CD4-positive, alpha-beta T cell (primary cell): ENCODE measurements around the gene FAM120B. TPM values are rescaled to one million over a fixed set of nuclear protein-coding genes. Genes with fewer than 3 reads are reported as not detected.

Source experiments
- ATAC-seq: fragments of 200-7000 bp; cut with Tn5 transposase; one replicate; pipeline ENCODE4 v1.10.0; 2022; ENCODE audit warnings: mild to moderate bottlenecking; ENCODE audit not compliant: poor library complexity
- CTCF ChIA-PET: fragments of 350-600 bp; sonication (Branson Sonifier 250); formaldehyde crosslinking; loops from one replicate; lab custom pipeline; 2021; ENCODE audit warnings: antibody characterized with exemption, inconsistent platforms; lab: Charles Lee
- POLR2A ChIA-PET: fragments of 350-600 bp; sonication (Branson Sonifier 250); formaldehyde crosslinking; loops from one replicate; lab custom pipeline; 2021; ENCODE audit warnings: antibody characterized with exemption, inconsistent platforms; lab: Charles Lee
- DNase-seq, 14 experiments: peaks; one replicate each; pipeline ENCODE4 v3.0.0-alpha.2; 2013 to 2020; ENCODE audit warnings: mixed read lengths in 2 of 14
- H3K27ac ChIP-seq, 2 donors: one replicate each; pipeline versions ENCODE4 v1.5.1 to v1.7.0; 2013; ENCODE audit warnings: low read length in 2 of 2, low read depth in 1 of 2, mild to moderate bottlenecking in 1 of 2
- H3K27me3 ChIP-seq, 2 experiments: 1 replicate in 1 of 2; 2 replicates in 1 of 2; pipeline versions ENCODE4 v1.6.1 to v1.7.0; 2013; ENCODE audit warnings: low read length in 2 of 2, control low read depth in 1 of 2, mild to moderate bottlenecking in 1 of 2, moderate library complexity in 1 of 2; ENCODE audit not compliant: insufficient read depth in 2 of 2, control insufficient read depth in 1 of 2
- H3K36me3 ChIP-seq: one replicate; pipeline ENCODE4 v1.6.1; 2013; ENCODE audit warnings: low read length, control low read depth; ENCODE audit not compliant: insufficient read depth
- H3K4me1 ChIP-seq: one replicate; pipeline ENCODE4 v1.6.1; 2013; ENCODE audit warnings: low read length, control low read depth; ENCODE audit not compliant: insufficient read depth
- H3K4me3 ChIP-seq: one replicate; pipeline ENCODE4 v1.5.1; 2013; ENCODE audit warnings: mild to moderate bottlenecking, low read length, moderate library complexity
- H3K9me3 ChIP-seq, 2 experiments: 1 replicate in 1 of 2; 2 replicates in 1 of 2; pipeline versions ENCODE4 v1.6.1 to v1.7.0; 2013; ENCODE audit warnings: low read length in 2 of 2, mild to moderate bottlenecking in 2 of 2, control low read depth in 1 of 2, moderate library complexity in 1 of 2; ENCODE audit not compliant: control insufficient read depth in 1 of 2, insufficient read depth in 1 of 2
- H3K27ac Mint-ChIP-seq: one replicate; pipeline ENCODE4 v1.8.0; 2020; ENCODE audit warnings: mixed read lengths
- H3K27me3 Mint-ChIP-seq: one replicate; pipeline ENCODE4 v1.8.0; 2021; ENCODE audit warnings: mixed read lengths
- H3K36me3 Mint-ChIP-seq: one replicate; pipeline ENCODE4 v1.8.0; 2021; ENCODE audit warnings: low read depth, mixed read lengths
- H3K4me1 Mint-ChIP-seq: one replicate; pipeline ENCODE4 v1.8.0; 2021; ENCODE audit warnings: low read depth, mixed read lengths
- H3K4me3 Mint-ChIP-seq: one replicate; pipeline ENCODE4 v1.8.0; 2020; ENCODE audit warnings: mild to moderate bottlenecking, mixed read lengths
- H3K9me3 Mint-ChIP-seq: one replicate; pipeline ENCODE4 v1.8.0; 2020; ENCODE audit warnings: mixed read lengths
- CTCF ChIP-seq: fragments of 200-600 bp; IDR thresholded peaks from one replicate; pipeline ENCODE4 v1.8.0; 2022; ENCODE audit warnings: antibody characterized with exemption, mild to moderate bottlenecking
- intact Hi-C, 2 experiments: fragments of 100-400 bp; cut with DNase I in 1 of 2; cut with micrococcal nuclease in 1 of 2; formaldehyde crosslinking; loops; one replicate each; pipeline versions ENCODE4 v1.15.1 to v1.9.0; 2023 to 2025; cut with DNase I, micrococcal nuclease
- total RNA-seq, 174 experiments: library from RNA in 2 of 174; stranded (reverse) in 2 of 174; gene quantifications; one replicate each; pipeline ENCODE4 v1.2.3 and lab custom pipeline; 2021 to 2026

FAM120B gene
- total RNA-seq, 2 experiments from 2014 or later: 24.1 to 26.7 TPM

GRCh38 chr6:170433163-170434116 is 126.9 kb downstream of the FAM120B start:
- Mint-ChIP-seq H3K4me1 (peaks cover 4% of the 10 kb centered on the region), H3K27ac (no peak overlapping the region), H3K9me3 (peaks cover 2% of the 10 kb centered on the region), H3K36me3 (no peaks in the 10 kb centered on the region), H3K27me3 (peaks cover 9% of the 10 kb centered on the region), H3K4me3 (no peak overlapping the region)
- DNase-seq (no peak), ATAC-seq (no peak)
- H3K4me3 ChIP-seq: no peak overlapping the region
- TF ChIP-seq CTCF: no peak
- H3K27me3 ChIP-seq: peaks cover 0 to 3% of the 10 kb centered on the region in 2 experiments
- peaks cover 4 to 31% of the 10 kb centered on the region in 2 experiments for H3K9me3 ChIP-seq
- intact Hi-C loops: no loop called here
- no peaks in the 10 kb centered on the region for H3K36me3 ChIP-seq
- CTCF ChIA-PET: interaction anchor here (0.5 kb wide), 1 partner anchor 17 kb away, joined by 4 read pairs; no protein-coding TSS in a partner anchor
- H3K4me1 ChIP-seq: peaks cover 4% of the 10 kb centered on the region
- POLR2A ChIA-PET: no interaction called here
- H3K27ac ChIP-seq: no peak overlapping the region

DNA sequence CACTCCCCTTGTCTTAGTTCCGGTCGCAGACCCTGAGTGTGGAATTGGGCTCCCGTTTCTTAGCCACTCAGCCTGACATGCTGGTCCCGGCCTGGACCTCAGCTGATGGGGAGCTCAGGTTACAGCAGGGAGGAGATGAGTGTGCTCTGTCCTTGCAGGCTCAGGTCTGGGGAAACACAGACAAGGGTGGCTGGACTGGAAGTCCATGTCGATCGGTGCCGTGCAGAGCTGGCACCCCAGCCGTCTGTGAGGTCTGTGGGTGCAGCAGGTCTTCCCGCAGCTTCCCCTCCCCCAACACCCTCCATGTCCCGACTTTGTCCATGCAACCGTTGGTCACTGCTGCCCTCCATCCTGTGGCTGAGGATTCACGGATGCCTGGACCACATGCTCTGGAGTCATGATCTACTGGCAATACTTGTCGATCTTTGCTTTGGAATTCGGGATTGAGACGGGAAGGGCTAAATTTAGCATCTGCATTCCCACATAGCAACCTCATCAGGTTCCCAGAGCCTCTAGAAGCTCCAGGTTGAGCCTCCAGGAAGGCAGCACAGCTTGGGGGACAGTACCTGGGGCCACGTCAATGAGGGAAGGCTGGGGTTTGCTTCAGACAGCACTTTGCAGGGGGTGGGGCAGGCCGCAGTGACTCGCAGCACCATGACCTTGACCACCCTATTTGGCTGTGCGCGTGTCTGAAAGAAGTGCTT is 127.7 kb downstream of the FAM120B start:
- Mint-ChIP-seq H3K4me3 (no peak overlapping the region), H3K27ac (no peak overlapping the region), H3K9me3 (peaks cover 2% of the 10 kb centered on the region), H3K36me3 (no peaks in the 10 kb centered on the region), H3K27me3 (peaks cover 9% of the 10 kb centered on the region), H3K4me1 (peaks cover 4% of the 10 kb centered on the region)
- ChIA-PET CTCF (no interaction called here), POLR2A (no interaction called here)
- no peak for TF ChIP-seq CTCF
- Histone ChIP-seq H3K27me3 (peaks cover 0 to 3% of the 10 kb centered on the region in 2 experiments), H3K9me3 (peaks cover 4 to 31% of the 10 kb centered on the region in 2 experiments), H3K4me1 (peaks cover 4% of the 10 kb centered on the region), H3K27ac (no peak overlapping the region), H3K4me3 (no peak overlapping the region), H3K36me3 (no peaks in the 10 kb centered on the region)
- no peak for ATAC-seq
- no peak for DNase-seq
- intact Hi-C loops: no loop called here

DNA sequence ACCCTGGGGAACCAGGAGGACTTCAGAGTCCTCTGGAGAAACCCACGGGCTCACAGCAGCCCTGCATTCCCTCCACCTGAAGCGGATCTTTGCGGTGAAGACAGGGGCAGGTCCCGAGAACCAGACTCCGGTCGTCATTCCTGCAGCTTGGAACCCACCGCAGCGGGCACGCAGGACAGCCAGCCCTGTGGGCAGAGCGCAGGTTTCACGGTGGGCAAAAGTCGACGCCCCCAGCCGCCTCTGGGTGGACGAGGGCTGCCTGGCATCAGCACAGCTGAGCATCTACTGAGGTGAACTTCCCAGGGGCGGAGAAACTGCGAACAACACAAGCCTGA is 128.2 kb downstream of the FAM120B start:
- Mint-ChIP-seq H3K4me3 (no peak overlapping the region), H3K27ac (no peak overlapping the region), H3K36me3 (no peaks in the 10 kb centered on the region), H3K9me3 (peaks cover 2% of the 10 kb centered on the region), H3K4me1 (peaks cover 4% of the 10 kb centered on the region), H3K27me3 (peaks cover 9% of the 10 kb centered on the region)
- H3K9me3 ChIP-seq: peaks cover 4 to 31% of the 10 kb centered on the region in 2 experiments
- DNase-seq (no peak), ATAC-seq (no peak)
- no peak overlapping the region for H3K27ac ChIP-seq
- TF ChIP-seq CTCF: no peak
- intact Hi-C loops: no loop called here
- H3K4me3 ChIP-seq: no peak overlapping the region
- peaks cover 4% of the 10 kb centered on the region for H3K4me1 ChIP-seq
- CTCF ChIA-PET: no interaction called here
- peaks cover 0 to 3% of the 10 kb centered on the region in 2 experiments for H3K27me3 ChIP-seq
- POLR2A ChIA-PET: no interaction called here
- H3K36me3 ChIP-seq: no peaks in the 10 kb centered on the region
